Ovary (tissue), 3 donors: ENCODE measurements around the gene CTSK.

ENCODE experiments used
- EP300 ChIP-seq: sonication (generic); formaldehyde crosslinking; IDR thresholded peaks from one replicate; pipeline ENCODE4 v1.6.1; 2017; ENCODE audit warnings: antibody characterized with exemption
- POLR2A ChIP-seq: fragments of 450-650 bp; IDR thresholded peaks from one replicate; pipeline ENCODE4 v1.6.1; 2017; ENCODE audit warnings: antibody characterized with exemption, mild to moderate bottlenecking, moderate library complexity
- TF ChIP-seq, protein P1 (sequence below), 3 donors: fragments of 450-650 bp in 2 of 3; fragments of 200-600 bp in 1 of 3; IDR thresholded peaks; one replicate each; pipeline versions ENCODE4 v1.5.1 to v1.8.0; 2016 to 2022; ENCODE audit warnings: antibody characterized with exemption in 3 of 3, mild to moderate bottlenecking in 1 of 3
- donor health status: DM: no; HTN: no; CAD: no.

DNA sequence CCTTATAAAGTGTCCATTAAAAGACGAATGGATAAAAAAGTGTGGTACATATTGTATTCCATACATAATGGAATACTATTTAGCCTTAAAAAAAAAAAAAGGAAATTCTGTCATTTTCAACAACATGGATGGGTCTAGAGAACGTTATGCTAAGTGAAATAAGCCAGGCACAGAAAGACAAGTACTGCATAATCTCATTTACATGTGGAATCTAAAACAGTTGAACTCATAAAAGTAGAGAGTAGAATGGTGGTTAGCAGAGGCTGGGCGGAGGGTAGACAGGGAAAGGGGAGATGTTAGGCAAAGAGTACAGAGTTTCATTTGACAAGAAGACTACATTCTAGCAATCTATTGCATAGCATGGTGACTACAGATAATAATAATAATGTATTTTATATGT lies 45.0 kb downstream of the CTSK start:
- TF ChIP-seq, protein P1, sequence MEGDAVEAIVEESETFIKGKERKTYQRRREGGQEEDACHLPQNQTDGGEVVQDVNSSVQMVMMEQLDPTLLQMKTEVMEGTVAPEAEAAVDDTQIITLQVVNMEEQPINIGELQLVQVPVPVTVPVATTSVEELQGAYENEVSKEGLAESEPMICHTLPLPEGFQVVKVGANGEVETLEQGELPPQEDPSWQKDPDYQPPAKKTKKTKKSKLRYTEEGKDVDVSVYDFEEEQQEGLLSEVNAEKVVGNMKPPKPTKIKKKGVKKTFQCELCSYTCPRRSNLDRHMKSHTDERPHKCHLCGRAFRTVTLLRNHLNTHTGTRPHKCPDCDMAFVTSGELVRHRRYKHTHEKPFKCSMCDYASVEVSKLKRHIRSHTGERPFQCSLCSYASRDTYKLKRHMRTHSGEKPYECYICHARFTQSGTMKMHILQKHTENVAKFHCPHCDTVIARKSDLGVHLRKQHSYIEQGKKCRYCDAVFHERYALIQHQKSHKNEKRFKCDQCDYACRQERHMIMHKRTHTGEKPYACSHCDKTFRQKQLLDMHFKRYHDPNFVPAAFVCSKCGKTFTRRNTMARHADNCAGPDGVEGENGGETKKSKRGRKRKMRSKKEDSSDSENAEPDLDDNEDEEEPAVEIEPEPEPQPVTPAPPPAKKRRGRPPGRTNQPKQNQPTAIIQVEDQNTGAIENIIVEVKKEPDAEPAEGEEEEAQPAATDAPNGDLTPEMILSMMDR (IDR thresholded peaks at IDR 0.05), result no peak
- TF ChIP-seq POLR2A, result no peak
- TF ChIP-seq EP300, result no peak
